Epithelial cell of prostate (primary cell): ENCODE measurements around the gene TINAGL1.

ENCODE experiments used
- DNase-seq: peaks from one replicate; pipeline ENCODE4 v3.0.0-alpha.2; 2011; ENCODE audit warnings: low read depth, low spot score
- H3K27ac ChIP-seq: fragments of 450-650 bp; 2 replicates; pipeline ENCODE4 v1.5.1; 2017; ENCODE audit warnings: mild to moderate bottlenecking

Gene TINAGL1

GRCh38 chr1:31567956-31568570, 8.3 kb upstream of the TINAGL1 start:
- DNase-seq = no peak
- no peak overlapping the region for H3K27ac ChIP-seq

GRCh38 chr1:31568895-31569595, 7.3 kb upstream of the TINAGL1 start:
- no peak for DNase-seq
- H3K27ac ChIP-seq = no peak overlapping the region

- DNase-seq = no peak
- H3K27ac ChIP-seq = no peak overlapping the region
Measured at GRCh38 chr1:31569596-31570173, 6.6 kb upstream of the TINAGL1 start.

GRCh38 chr1:31570228-31570627, 6.1 kb upstream of the TINAGL1 start:
- DNase-seq = no peak
- H3K27ac ChIP-seq = no peak overlapping the region

- H3K27ac ChIP-seq = no peak overlapping the region
- DNase-seq = no peak
Measured at GRCh38 chr1:31570906-31571305, 5.4 kb upstream of the TINAGL1 start.

- no peak for DNase-seq
- H3K27ac ChIP-seq = no peak overlapping the region
Measured at GRCh38 chr1:31571340-31572295, 4.7 kb upstream of the TINAGL1 start.

GRCh38 chr1:31572323-31573104, 3.8 kb upstream of the TINAGL1 start:
- H3K27ac ChIP-seq = peak overlapping the region; percentile 94
- no peak for DNase-seq

- no peak for DNase-seq
- peak overlapping the region; percentile 94 for H3K27ac ChIP-seq
Measured at GRCh38 chr1:31573261-31573660, 3.1 kb upstream of the TINAGL1 start.

- no peak for DNase-seq
- peak overlapping the region; percentile 94 for H3K27ac ChIP-seq
Measured at GRCh38 chr1:31574749-31575368, 1.5 kb upstream of the TINAGL1 start.

- peak overlapping the region; percentile 94 for H3K27ac ChIP-seq
- DNase-seq = no peak
Measured at GRCh38 chr1:31575369-31576140, 760 bp upstream of the TINAGL1 start.

GRCh38 chr1:31576743-31577455, 584 bp downstream of the TINAGL1 start:
- DNase-seq = no peak
- H3K27ac ChIP-seq = peak overlapping the region; percentile 94

GRCh38 chr1:31577515-31578192, 1.3 kb downstream of the TINAGL1 start:
- H3K27ac ChIP-seq = peak overlapping the region; percentile 94
- DNase-seq = no peak

- peak overlapping the region; percentile 45 for H3K27ac ChIP-seq
- DNase-seq = no peak
Measured at GRCh38 chr1:31579374-31579773, 3.1 kb downstream of the TINAGL1 start.

GRCh38 chr1:31580513-31580870, 4.2 kb downstream of the TINAGL1 start:
- peak overlapping the region; percentile 45 for H3K27ac ChIP-seq
- no peak for DNase-seq

GRCh38 chr1:31580891-31581603, 4.7 kb downstream of the TINAGL1 start:
- H3K27ac ChIP-seq = peak overlapping the region; percentile 45
- no peak for DNase-seq

- DNase-seq = peak; percentile 75
- peak overlapping the region; percentile 45 for H3K27ac ChIP-seq
Measured at GRCh38 chr1:31581821-31582810, 5.8 kb downstream of the TINAGL1 start.
